Bronchial epithelial cell (primary cell): ENCODE measurements around the gene TP53BP1. TPM values are rescaled to one million over a fixed set of nuclear protein-coding genes. Genes with fewer than 3 reads are reported as not detected.

ENCODE experiments used
- DNase-seq: peaks from one replicate; pipeline ENCODE4 v3.0.0-alpha.2; 2010; ENCODE audit warnings: low read depth
- FAIRE-seq: peaks from 2 replicates; lab custom pipeline; 2011; peaks lifted over from hg19 to GRCh38; lab: Jason Lieb, UNC
- H3K27me3 ChIP-seq: 2 replicates; pipeline ENCODE4 v1.5.1; 2011; ENCODE audit warnings: low read length; ENCODE audit not compliant: control insufficient read depth, insufficient read depth
- H3K36me3 ChIP-seq: 2 replicates; pipeline ENCODE4 v1.5.1; 2011; ENCODE audit warnings: low read length; ENCODE audit not compliant: control insufficient read depth, insufficient read depth
- H3K4me3 ChIP-seq: 2 replicates; pipeline ENCODE4 v1.5.1; 2011; ENCODE audit warnings: mild to moderate bottlenecking, low read depth, low read length, control low read depth
- CTCF ChIP-seq: IDR thresholded peaks from 2 replicates; pipeline ENCODE4 v1.5.1; 2011; ENCODE audit warnings: mild to moderate bottlenecking, moderate library complexity, low read length, control low read depth, inconsistent platforms; ENCODE audit not compliant: insufficient read depth, severe bottlenecking
- total RNA-seq: library from RNA; depleted of rRNA; stranded (reverse); fragments of >200 nt; gene quantifications from 2 replicates; pipeline ENCODE4 v1.2.1, GENCODE V29; 2014

TP53BP1 gene
- total RNA-seq, 1 donor from 2014 or later = 28.7 TPM

DNA sequence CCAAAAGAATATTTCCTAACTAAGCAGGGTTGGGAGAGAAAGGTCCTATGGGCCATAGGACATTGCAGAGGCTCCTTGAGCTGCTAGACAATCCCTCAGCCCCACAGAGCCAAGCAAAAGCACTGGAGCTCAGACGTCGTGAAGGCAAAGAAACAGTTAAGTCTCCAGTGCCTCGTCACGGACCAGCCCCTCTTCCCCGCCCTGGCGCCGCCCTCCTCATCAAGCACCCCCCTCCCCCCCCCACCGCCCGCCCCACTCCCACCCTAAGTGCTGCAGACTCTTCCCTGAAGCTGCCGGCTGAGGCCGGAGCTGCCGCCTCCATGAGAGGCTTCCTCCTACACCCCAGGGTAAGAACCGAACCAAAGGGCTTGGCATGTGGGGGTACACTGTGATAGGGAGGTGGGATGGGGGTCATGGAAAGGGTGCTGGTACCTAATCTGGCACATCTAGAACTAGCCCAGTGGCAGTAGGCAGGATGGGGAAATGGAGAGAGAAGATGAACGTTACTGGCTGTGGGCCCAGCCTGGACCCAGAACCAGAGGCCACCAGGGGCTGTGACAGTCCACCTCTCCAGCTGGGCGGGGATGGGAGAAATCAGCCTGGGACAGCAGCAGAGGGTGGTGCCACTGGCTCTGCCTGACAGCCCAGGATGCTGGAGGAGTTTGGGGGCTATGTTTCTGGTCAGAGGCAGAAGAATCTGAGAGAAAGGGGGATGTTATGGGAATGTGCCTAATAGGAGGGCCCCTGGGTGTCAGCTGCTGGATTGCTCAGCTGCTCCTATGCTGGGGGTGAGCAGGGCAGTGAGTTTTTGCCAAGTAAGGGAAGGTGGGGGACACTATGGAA lies 24.6 kb upstream of the TP53BP1 start, which contains the start of gene MAP1A:
TSS of gene MAP1A (plus strand) at position 255 of the 843 bp plus-strand sequence. CDS start 3,866 bp downstream, outside the sequence.
- no peaks in the 10 kb centered on the region for H3K36me3 ChIP-seq
- H3K4me3 ChIP-seq = peak within 1 kb of the TSS; percentile 0
- DNase-seq = no peak
- no peak for FAIRE-seq
- H3K27me3 ChIP-seq = peaks cover 19% of the 10 kb centered on the region
- no peak for TF ChIP-seq CTCF

GRCh38 chr15:43516801-43517353 lies 23.9 kb upstream of the TP53BP1 start:
- FAIRE-seq = no peak
- no peaks in the 10 kb centered on the region for H3K36me3 ChIP-seq
- no peak overlapping the region for H3K4me3 ChIP-seq
- peaks cover 19% of the 10 kb centered on the region for H3K27me3 ChIP-seq
- DNase-seq = no peak
- no peak for TF ChIP-seq CTCF

- H3K4me3 ChIP-seq = no peak overlapping the region
- no peak for DNase-seq
- peak; percentile 77 for FAIRE-seq
- TF ChIP-seq CTCF = no peak
- H3K36me3 ChIP-seq = no peaks in the 10 kb centered on the region
- peaks cover 19% of the 10 kb centered on the region for H3K27me3 ChIP-seq
Observed at GRCh38 chr15:43516185-43516584, 23.2 kb upstream of the TP53BP1 start.

DNA sequence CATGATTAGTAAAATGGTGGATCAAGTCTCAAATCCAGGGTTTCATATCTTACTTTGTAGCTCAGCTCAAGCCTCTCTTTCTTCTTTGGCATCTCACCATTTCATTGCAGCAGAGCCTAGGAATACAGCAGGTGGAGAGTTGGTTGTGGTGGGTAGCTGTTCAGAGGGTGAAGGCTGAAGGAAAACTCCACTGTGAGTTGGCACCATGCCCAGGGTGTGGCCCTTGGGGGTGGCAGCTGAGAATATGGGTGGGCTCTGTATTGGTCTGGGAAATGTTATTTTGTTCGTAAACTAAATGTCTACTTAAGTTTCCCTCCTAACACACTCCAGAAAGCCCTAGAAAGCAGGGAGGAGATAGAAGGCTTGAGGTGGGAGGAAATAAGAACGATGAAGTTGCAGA lies 22.8 kb upstream of the TP53BP1 start:
- H3K4me3 ChIP-seq = no peak overlapping the region
- no peak for FAIRE-seq
- no peaks in the 10 kb centered on the region for H3K36me3 ChIP-seq
- TF ChIP-seq CTCF = no peak
- DNase-seq = no peak
- H3K27me3 ChIP-seq = peaks cover 19% of the 10 kb centered on the region

GRCh38 chr15:43514241-43515057 lies 21.5 kb upstream of the TP53BP1 start:
- DNase-seq = no peak
- FAIRE-seq = no peak
- Histone ChIP-seq H3K36me3 (no peaks in the 10 kb centered on the region), H3K4me3 (no peak overlapping the region), H3K27me3 (peaks cover 17% of the 10 kb centered on the region)
- peak; percentile 53 for TF ChIP-seq CTCF
